GM12873 (cell line): Measurements from ENCODE around the gene CCDC54.

Experiments
- TF ChIP-seq, protein P1 (sequence below): IDR thresholded peaks from 2 replicates; pipeline ENCODE4 v1.5.1; 2012; ENCODE audit warnings: low read depth, mild to moderate bottlenecking, moderate library complexity, low read length, control low read depth; ENCODE audit not compliant: insufficient read depth; ENCODE audit errors: missing control alignments

CCDC54 gene

DNA sequence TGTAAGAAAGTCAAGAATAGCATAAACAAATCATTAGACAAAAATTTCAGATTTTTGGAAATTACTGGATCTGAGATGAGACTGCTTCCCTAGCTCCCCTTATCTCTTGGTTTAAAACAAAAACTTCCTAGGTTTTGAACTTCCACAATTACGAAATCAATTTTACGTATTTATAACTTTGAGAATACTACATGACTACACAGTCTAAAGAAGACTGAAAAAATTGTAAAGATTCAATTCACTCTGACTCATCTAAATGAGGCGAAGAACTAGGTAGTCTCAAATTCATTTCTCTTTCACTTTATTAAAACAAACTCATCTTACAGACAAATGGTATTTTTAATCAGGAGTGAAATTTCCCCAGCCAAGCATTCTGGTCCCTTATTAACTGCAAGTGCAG is 10.3 kb downstream of the CCDC54 start:
- TF ChIP-seq, protein P1, sequence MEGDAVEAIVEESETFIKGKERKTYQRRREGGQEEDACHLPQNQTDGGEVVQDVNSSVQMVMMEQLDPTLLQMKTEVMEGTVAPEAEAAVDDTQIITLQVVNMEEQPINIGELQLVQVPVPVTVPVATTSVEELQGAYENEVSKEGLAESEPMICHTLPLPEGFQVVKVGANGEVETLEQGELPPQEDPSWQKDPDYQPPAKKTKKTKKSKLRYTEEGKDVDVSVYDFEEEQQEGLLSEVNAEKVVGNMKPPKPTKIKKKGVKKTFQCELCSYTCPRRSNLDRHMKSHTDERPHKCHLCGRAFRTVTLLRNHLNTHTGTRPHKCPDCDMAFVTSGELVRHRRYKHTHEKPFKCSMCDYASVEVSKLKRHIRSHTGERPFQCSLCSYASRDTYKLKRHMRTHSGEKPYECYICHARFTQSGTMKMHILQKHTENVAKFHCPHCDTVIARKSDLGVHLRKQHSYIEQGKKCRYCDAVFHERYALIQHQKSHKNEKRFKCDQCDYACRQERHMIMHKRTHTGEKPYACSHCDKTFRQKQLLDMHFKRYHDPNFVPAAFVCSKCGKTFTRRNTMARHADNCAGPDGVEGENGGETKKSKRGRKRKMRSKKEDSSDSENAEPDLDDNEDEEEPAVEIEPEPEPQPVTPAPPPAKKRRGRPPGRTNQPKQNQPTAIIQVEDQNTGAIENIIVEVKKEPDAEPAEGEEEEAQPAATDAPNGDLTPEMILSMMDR = no peak

DNA sequence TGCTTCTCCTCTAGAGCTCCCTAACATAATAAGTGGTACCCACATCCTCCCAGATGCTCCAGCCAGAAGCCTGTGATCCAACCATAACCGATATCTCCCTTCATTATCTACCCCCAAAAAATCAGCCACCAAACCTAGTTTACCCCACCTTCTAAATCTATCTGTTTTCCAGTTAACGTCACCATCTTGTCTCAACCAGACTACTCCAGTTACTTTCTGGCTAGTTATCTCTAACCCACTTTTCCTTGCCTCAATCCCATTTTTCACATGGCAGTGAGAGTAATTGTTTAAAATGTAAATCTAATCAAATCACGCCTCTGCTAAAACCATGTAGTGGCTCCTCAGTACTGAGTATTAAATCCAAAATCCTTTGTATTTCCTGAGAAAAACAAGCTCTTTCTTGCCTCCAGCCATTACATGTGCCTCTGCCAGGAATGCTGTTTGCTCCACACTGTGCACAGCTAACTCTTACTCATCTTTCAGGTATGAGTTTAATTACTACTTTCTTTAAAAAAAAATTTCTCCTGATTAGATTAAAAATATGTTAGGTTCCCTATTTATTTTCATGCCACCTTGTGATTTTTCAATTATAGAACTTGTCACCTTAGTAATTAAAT is 15.4 kb downstream of the CCDC54 start:
- TF ChIP-seq, protein P1 = no peak

DNA sequence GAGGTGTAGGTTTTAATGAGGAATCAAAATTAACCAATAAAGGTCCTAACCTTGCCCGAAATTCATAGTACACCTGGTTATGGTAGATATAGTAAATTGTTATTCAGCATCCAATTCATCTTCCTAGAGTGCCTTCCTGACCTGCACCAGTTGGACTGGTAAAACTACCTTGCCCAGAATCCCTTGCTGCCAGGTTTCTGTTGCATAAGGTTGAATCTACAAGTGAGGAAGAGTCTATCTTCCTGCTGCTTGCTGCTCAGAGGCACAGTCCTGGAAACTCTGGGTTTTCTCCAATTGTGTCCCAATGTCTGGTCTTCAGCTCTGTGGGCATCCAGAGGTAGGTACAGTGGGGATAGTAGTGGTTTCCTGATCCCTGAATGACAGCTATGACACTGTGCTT is 17.3 kb downstream of the CCDC54 start:
- TF ChIP-seq, protein P1 = no peak

DNA sequence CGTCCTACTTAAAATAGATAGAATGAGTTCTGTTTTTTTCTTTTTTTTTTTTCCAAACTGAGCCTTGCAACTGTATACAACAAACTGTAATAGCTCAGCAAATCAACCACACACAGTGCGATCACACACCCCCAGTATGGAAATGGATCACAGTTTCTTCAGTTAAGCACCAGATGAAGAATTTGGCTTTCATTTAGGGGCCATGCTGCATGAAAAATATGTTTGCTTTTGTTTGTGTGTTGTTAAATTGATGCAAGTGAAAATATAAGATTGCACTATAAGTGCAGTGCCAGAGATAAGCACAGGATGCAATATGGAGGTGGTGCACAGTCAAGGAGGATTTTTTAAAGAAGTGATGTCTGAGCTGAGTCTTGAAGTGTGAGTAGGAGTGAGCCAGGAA is 17.8 kb downstream of the CCDC54 start:
- TF ChIP-seq, protein P1 = no peak

DNA sequence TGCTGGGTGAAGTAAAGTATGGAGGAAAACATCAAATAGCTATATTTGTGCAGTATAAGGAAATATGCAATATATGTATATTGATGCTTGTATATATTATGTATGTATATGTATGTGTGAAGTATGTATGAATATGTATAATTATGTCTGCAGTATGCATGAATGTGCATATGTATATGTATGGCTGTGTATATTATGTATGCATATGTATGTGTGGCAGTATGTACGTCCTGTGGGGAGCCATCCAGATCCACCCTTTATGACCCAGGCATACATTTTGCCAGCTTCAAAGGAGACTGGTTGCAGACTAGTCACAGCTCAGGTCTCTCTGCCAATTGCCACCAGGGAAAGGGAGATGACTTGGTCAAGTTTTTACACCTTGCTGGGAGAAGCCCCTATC is 24.1 kb downstream of the CCDC54 start:
- TF ChIP-seq, protein P1 = no peak

DNA sequence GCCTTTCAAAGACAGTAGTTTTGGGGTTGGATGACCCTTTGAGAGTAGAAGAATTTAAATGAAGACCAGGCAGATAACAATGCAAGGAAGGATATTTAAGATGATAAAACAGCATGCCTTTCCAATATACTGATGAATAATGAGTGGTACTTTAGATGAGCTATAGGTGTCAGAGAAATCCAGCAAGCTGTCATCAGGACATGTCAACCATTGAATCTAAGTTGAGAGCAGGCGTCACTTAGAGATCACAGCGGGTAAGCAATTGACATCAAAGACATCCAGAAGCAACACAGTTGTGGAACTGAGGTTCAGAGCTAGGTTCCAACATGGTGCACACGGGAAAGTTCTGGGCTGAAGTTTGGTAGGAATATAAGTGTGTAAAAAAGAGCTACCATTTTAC is 25.0 kb downstream of the CCDC54 start:
- TF ChIP-seq, protein P1 = no peak

DNA sequence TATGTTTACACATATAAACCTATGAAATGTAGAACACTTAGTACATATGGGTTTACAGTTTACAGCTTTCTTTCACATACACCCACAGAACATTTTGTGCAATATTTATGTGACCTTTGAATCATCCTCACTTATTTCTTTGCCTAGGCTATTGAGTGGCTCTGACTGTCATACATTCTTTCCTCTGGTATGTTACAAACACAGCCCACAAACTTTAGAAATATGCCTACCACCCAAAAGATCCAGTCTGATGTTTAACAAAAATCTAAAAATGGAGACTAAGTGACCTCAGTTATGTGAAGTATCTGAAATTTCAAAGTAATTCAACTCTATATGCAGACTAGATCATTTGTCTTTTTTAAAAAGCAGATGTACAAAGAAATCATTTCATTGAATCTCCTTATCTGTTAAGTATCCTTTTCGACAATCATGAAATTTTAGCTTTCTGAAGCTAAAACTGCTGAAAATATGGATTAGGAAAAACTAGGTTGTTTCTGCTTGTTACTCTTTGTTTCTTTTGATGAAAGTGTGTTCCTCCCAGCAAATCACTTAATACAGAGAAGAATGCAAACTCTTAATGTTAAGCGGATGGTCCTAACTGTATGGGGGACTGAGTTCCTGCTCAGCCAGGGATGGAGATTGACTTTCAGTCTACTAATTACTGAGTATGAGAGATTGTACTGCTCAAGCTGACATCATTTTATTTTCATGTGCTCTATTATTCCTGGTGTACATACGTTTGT is 27.7 kb downstream of the CCDC54 start:
- TF ChIP-seq, protein P1 = no peak
